Measurements from ENCODE around the gene WNT7A.

- TF ChIP-seq CTCF (IDR thresholded peaks at IDR 0.05) (no peak), POLR2A (IDR thresholded peaks at IDR 0.05) (no peak)
Observed at GRCh38 chr3:13853978-13854296, 25.9 kb downstream of the WNT7A start.
